Measurements from ENCODE around the gene CSNK2A3.

CSNK2A3 gene

DNA sequence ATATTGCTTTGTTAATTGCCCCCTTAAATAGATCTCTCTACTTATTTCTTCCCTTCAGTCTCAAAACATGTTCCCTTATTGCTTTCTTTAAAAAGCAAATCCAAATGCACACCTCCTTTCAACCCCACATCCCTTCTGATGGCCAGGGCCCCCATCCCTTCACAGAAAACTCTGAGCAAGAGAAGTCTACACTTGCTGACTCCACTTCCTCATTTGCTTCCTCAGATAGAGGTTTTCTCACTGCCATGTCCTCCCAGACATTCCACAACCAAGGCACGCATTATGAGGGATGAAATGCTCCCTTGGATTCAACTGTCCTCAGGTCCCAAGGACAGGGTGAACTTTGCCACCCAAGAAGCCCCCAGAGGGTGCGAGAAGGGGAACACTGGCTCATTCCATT lies 43.1 kb downstream of the CSNK2A3 start:
- peak in 1 of 2 experiments; percentile 32 for DNase-seq (ENCODE audit: low read depth in 1 of 2, low spot score in 1 of 2)
- TF ChIP-seq GABPA (IDR thresholded peaks at IDR 0.05; ENCODE audit: low read depth) = no peak
- no peak for TF ChIP-seq CTCF (IDR thresholded peaks at IDR 0.05; ENCODE audit: insufficient read depth, low read length)
- peak; percentile 93 for TF ChIP-seq SPI1 (IDR thresholded peaks at IDR 0.05; ENCODE audit: borderline replicate concordance, low read depth)
- TF ChIP-seq REST (IDR thresholded peaks at IDR 0.05; ENCODE audit: insufficient replicate concordance, low read depth) = no peak
- TF ChIP-seq POLR2AphosphoS5 (IDR thresholded peaks at IDR 0.05; ENCODE audit: low read depth) = no peak
- no peaks in the 10 kb centered on the region for H3K27me3 ChIP-seq (ENCODE audit: insufficient read depth, poor library complexity, severe bottlenecking)
- H3K4me3 ChIP-seq (replicated peaks; ENCODE audit: insufficient read depth, low read length) = no peak overlapping the region
- H3K27ac ChIP-seq (replicated peaks) = no peak overlapping the region

- no peaks in the 10 kb centered on the region for H3K27me3 ChIP-seq (ENCODE audit: insufficient read depth, poor library complexity, severe bottlenecking)
- DNase-seq (ENCODE audit: low read depth in 1 of 2, low spot score in 1 of 2) = no peak
- no peak overlapping the region for H3K4me3 ChIP-seq (replicated peaks; ENCODE audit: insufficient read depth, low read length)
- H3K27ac ChIP-seq (replicated peaks) = no peak overlapping the region
- no peak for TF ChIP-seq POLR2AphosphoS5 (IDR thresholded peaks at IDR 0.05; ENCODE audit: low read depth)
- TF ChIP-seq SPI1 (IDR thresholded peaks at IDR 0.05; ENCODE audit: borderline replicate concordance, low read depth) = no peak
- TF ChIP-seq REST (IDR thresholded peaks at IDR 0.05; ENCODE audit: insufficient replicate concordance, low read depth) = no peak
- TF ChIP-seq CTCF (IDR thresholded peaks at IDR 0.05; ENCODE audit: insufficient read depth, low read length) = no peak
- no peak for TF ChIP-seq GABPA (IDR thresholded peaks at IDR 0.05; ENCODE audit: low read depth)
Measured at GRCh38 chr11:11308249-11308648, 44.8 kb downstream of the CSNK2A3 start.

- no peak overlapping the region for H3K27ac ChIP-seq (replicated peaks)
- H3K27me3 ChIP-seq (ENCODE audit: insufficient read depth, poor library complexity, severe bottlenecking) = no peaks in the 10 kb centered on the region
- no peak for TF ChIP-seq CTCF (IDR thresholded peaks at IDR 0.05; ENCODE audit: insufficient read depth, low read length)
- no peak for TF ChIP-seq SPI1 (IDR thresholded peaks at IDR 0.05; ENCODE audit: borderline replicate concordance, low read depth)
- no peak overlapping the region for H3K4me3 ChIP-seq (replicated peaks; ENCODE audit: insufficient read depth, low read length)
- no peak for DNase-seq (ENCODE audit: low read depth in 1 of 2, low spot score in 1 of 2)
Measured at GRCh38 chr11:11306855-11307254, 46.2 kb downstream of the CSNK2A3 start.

GRCh38 chr11:11304550-11304949 lies 48.5 kb downstream of the CSNK2A3 start:
- TF ChIP-seq POLR2AphosphoS5 (IDR thresholded peaks at IDR 0.05; ENCODE audit: low read depth) (no peak), CTCF (IDR thresholded peaks at IDR 0.05; ENCODE audit: insufficient read depth, low read length) (no peak), GABPA (IDR thresholded peaks at IDR 0.05; ENCODE audit: low read depth) (no peak), REST (IDR thresholded peaks at IDR 0.05; ENCODE audit: insufficient replicate concordance, low read depth) (no peak), SPI1 (IDR thresholded peaks at IDR 0.05; ENCODE audit: borderline replicate concordance, low read depth) (no peak)
- no peak overlapping the region for H3K4me3 ChIP-seq (replicated peaks; ENCODE audit: insufficient read depth, low read length)
- no peak overlapping the region for H3K27ac ChIP-seq (replicated peaks)
- DNase-seq (ENCODE audit: low read depth in 1 of 2, low spot score in 1 of 2) = no peak
- no peaks in the 10 kb centered on the region for H3K27me3 ChIP-seq (ENCODE audit: insufficient read depth, poor library complexity, severe bottlenecking)
